ENCODE measurements around the gene BCAS3.

The BCAS3 gene

GRCh38 chr17:61338000-61338798 is 660.5 kb downstream of the BCAS3 start:
- no peak overlapping the region for H3K27ac Mint-ChIP-seq
- no peak overlapping the region for H3K4me3 Mint-ChIP-seq
- no peaks in the 10 kb centered on the region for H3K36me3 Mint-ChIP-seq (ENCODE audit: low read depth)
- no peak for DNase-seq
- no peaks in the 10 kb centered on the region for H3K4me1 Mint-ChIP-seq (ENCODE audit: low read depth)
- H3K27me3 Mint-ChIP-seq, result no peaks in the 10 kb centered on the region
- no peaks in the 10 kb centered on the region for H3K9me3 Mint-ChIP-seq

- no peak overlapping the region for H3K27ac Mint-ChIP-seq
- no peaks in the 10 kb centered on the region for H3K4me1 Mint-ChIP-seq (ENCODE audit: low read depth)
- H3K4me3 Mint-ChIP-seq, result no peak overlapping the region
- DNase-seq, result no peak
- no peaks in the 10 kb centered on the region for H3K27me3 Mint-ChIP-seq
- no peaks in the 10 kb centered on the region for H3K36me3 Mint-ChIP-seq (ENCODE audit: low read depth)
- no peaks in the 10 kb centered on the region for H3K9me3 Mint-ChIP-seq
These were observed 661.3 kb downstream of the BCAS3 start for GRCh38 chr17:61338874-61339478.

GRCh38 chr17:61340431-61341209 is 663.0 kb downstream of the BCAS3 start:
- H3K27ac Mint-ChIP-seq, result no peak overlapping the region
- no peaks in the 10 kb centered on the region for H3K36me3 Mint-ChIP-seq (ENCODE audit: low read depth)
- no peak for DNase-seq
- H3K9me3 Mint-ChIP-seq, result no peaks in the 10 kb centered on the region
- H3K4me1 Mint-ChIP-seq (ENCODE audit: low read depth), result no peaks in the 10 kb centered on the region
- no peak overlapping the region for H3K4me3 Mint-ChIP-seq
- H3K27me3 Mint-ChIP-seq, result no peaks in the 10 kb centered on the region

- DNase-seq, result no peak
- H3K27ac Mint-ChIP-seq, result no peak overlapping the region
These were observed 665.9 kb downstream of the BCAS3 start for GRCh38 chr17:61343576-61343975.

GRCh38 chr17:61345061-61345460 is 667.4 kb downstream of the BCAS3 start:
- Mint-ChIP-seq H3K36me3 (ENCODE audit: low read depth) (no peaks in the 10 kb centered on the region), H3K9me3 (no peaks in the 10 kb centered on the region), H3K27me3 (no peaks in the 10 kb centered on the region)

More at GRCh38 chr17:61343576-61343975, 665.9 kb downstream of the BCAS3 start:
- Mint-ChIP-seq H3K4me1 (ENCODE audit: low read depth) (no peaks in the 10 kb centered on the region), H3K4me3 (no peak overlapping the region), H3K9me3 (no peaks in the 10 kb centered on the region), H3K27me3 (no peaks in the 10 kb centered on the region), H3K36me3 (ENCODE audit: low read depth) (no peaks in the 10 kb centered on the region)

GRCh38 chr17:61345825-61346666 is 668.4 kb downstream of the BCAS3 start:
- DNase-seq, result no peak
- Mint-ChIP-seq H3K9me3 (no peaks in the 10 kb centered on the region), H3K4me1 (ENCODE audit: low read depth) (no peaks in the 10 kb centered on the region), H3K27me3 (no peaks in the 10 kb centered on the region), H3K36me3 (ENCODE audit: low read depth) (no peaks in the 10 kb centered on the region), H3K27ac (no peak overlapping the region), H3K4me3 (no peak overlapping the region)

More at GRCh38 chr17:61345061-61345460, 667.4 kb downstream of the BCAS3 start:
- DNase-seq, result no peak
- no peaks in the 10 kb centered on the region for H3K4me1 Mint-ChIP-seq (ENCODE audit: low read depth)
- no peak overlapping the region for H3K4me3 Mint-ChIP-seq
- no peak overlapping the region for H3K27ac Mint-ChIP-seq

GRCh38 chr17:61349350-61349749 is 671.7 kb downstream of the BCAS3 start:
- no peaks in the 10 kb centered on the region for H3K4me1 Mint-ChIP-seq (ENCODE audit: low read depth)
- H3K27ac Mint-ChIP-seq, result no peak overlapping the region
- no peak for DNase-seq
- no peaks in the 10 kb centered on the region for H3K9me3 Mint-ChIP-seq
- no peak overlapping the region for H3K4me3 Mint-ChIP-seq
- no peaks in the 10 kb centered on the region for H3K36me3 Mint-ChIP-seq (ENCODE audit: low read depth)
- no peaks in the 10 kb centered on the region for H3K27me3 Mint-ChIP-seq

- no peaks in the 10 kb centered on the region for H3K27me3 Mint-ChIP-seq
- no peak for DNase-seq
- H3K4me1 Mint-ChIP-seq (ENCODE audit: low read depth), result no peaks in the 10 kb centered on the region
- no peaks in the 10 kb centered on the region for H3K36me3 Mint-ChIP-seq (ENCODE audit: low read depth)
- no peak overlapping the region for H3K27ac Mint-ChIP-seq
- H3K9me3 Mint-ChIP-seq, result no peaks in the 10 kb centered on the region
- no peak overlapping the region for H3K4me3 Mint-ChIP-seq
These were observed 674.2 kb downstream of the BCAS3 start for GRCh38 chr17:61351745-61352407.

- Mint-ChIP-seq H3K9me3 (no peaks in the 10 kb centered on the region), H3K36me3 (ENCODE audit: low read depth) (no peaks in the 10 kb centered on the region), H3K4me1 (ENCODE audit: low read depth) (no peaks in the 10 kb centered on the region), H3K27me3 (no peaks in the 10 kb centered on the region), H3K27ac (no peak overlapping the region), H3K4me3 (no peak overlapping the region)
- DNase-seq, result no peak
These were observed 674.7 kb downstream of the BCAS3 start for GRCh38 chr17:61352408-61352770.

GRCh38 chr17:61352781-61353491 is 675.3 kb downstream of the BCAS3 start:
- Mint-ChIP-seq H3K4me3 (no peak overlapping the region), H3K4me1 (ENCODE audit: low read depth) (no peaks in the 10 kb centered on the region), H3K27me3 (no peaks in the 10 kb centered on the region), H3K36me3 (ENCODE audit: low read depth) (no peaks in the 10 kb centered on the region), H3K9me3 (no peaks in the 10 kb centered on the region), H3K27ac (no peak overlapping the region)
- DNase-seq, result no peak

GRCh38 chr17:61353615-61354014 is 676.0 kb downstream of the BCAS3 start:
- Mint-ChIP-seq H3K27me3 (no peaks in the 10 kb centered on the region), H3K4me1 (ENCODE audit: low read depth) (no peaks in the 10 kb centered on the region), H3K9me3 (no peaks in the 10 kb centered on the region), H3K36me3 (ENCODE audit: low read depth) (no peaks in the 10 kb centered on the region), H3K27ac (no peak overlapping the region), H3K4me3 (no peak overlapping the region)
- DNase-seq, result no peak

- H3K9me3 Mint-ChIP-seq, result no peaks in the 10 kb centered on the region
- no peak overlapping the region for H3K4me3 Mint-ChIP-seq
- no peaks in the 10 kb centered on the region for H3K4me1 Mint-ChIP-seq (ENCODE audit: low read depth)
- H3K27me3 Mint-ChIP-seq, result no peaks in the 10 kb centered on the region
- no peak overlapping the region for H3K27ac Mint-ChIP-seq
- H3K36me3 Mint-ChIP-seq (ENCODE audit: low read depth), result no peaks in the 10 kb centered on the region
- no peak for DNase-seq
These were observed 677.5 kb downstream of the BCAS3 start for GRCh38 chr17:61354895-61355874.

All from activated T-cell treated with anti-CD3 and anti-CD28 coated beads, Interleukin-2, amount 50 U/mL, for 24 hours (primary cell).